IPS-20b (cell line): ENCODE results near the gene CIRBP.
A peak's percentile ranks its signal among the peaks of the same experiment; 100 is the strongest.

Source experiments
- H3K27ac ChIP-seq: one replicate; pipeline ENCODE4 v1.5.1; 2013; ENCODE audit warnings: low read length
- H3K27me3 ChIP-seq: 2 replicates; pipeline ENCODE4 v1.6.1; 2013; ENCODE audit warnings: mild to moderate bottlenecking, low read length, inconsistent platforms; ENCODE audit not compliant: insufficient read depth
- H3K36me3 ChIP-seq: 2 replicates; pipeline ENCODE4 v1.6.1; 2013; ENCODE audit warnings: low read depth, mild to moderate bottlenecking, inconsistent platforms, low read length, moderate library complexity; ENCODE audit not compliant: insufficient read depth
- H3K4me1 ChIP-seq: 2 replicates; pipeline ENCODE4 v1.6.1; 2013; ENCODE audit warnings: mild to moderate bottlenecking, control low read depth, inconsistent platforms, low read length, moderate library complexity; ENCODE audit not compliant: insufficient read depth
- H3K4me3 ChIP-seq: 2 replicates; pipeline ENCODE4 v1.5.1; 2013; ENCODE audit warnings: mild to moderate bottlenecking, low read length, inconsistent platforms
- H3K9ac ChIP-seq: 2 replicates; pipeline ENCODE4 v1.6.1; 2013; ENCODE audit warnings: low read depth, mild to moderate bottlenecking, inconsistent platforms, low read length, moderate library complexity
- H3K9me3 ChIP-seq: 2 replicates; pipeline ENCODE4 v1.6.1; 2013; ENCODE audit warnings: mild to moderate bottlenecking, low read depth, low read length, inconsistent platforms; ENCODE audit not compliant: insufficient read depth

Gene CIRBP

GRCh38 chr19:1261798-1262622 lies 7.1 kb upstream of the CIRBP start:
- peak overlapping the region; percentile 91 for H3K4me3 ChIP-seq
- no peaks in the 10 kb centered on the region for H3K9me3 ChIP-seq
- H3K36me3 ChIP-seq, result peaks cover 14% of the 10 kb centered on the region
- peaks cover under 1% of the 10 kb centered on the region; the same call in 1 of the 2 replicates for H3K27me3 ChIP-seq
- H3K4me1 ChIP-seq, result peaks cover 37% of the 10 kb centered on the region
- H3K27ac ChIP-seq, result peak overlapping the region; percentile 67
- H3K9ac ChIP-seq, result peak overlapping the region; percentile 88

- no peaks in the 10 kb centered on the region for H3K9me3 ChIP-seq
- H3K27ac ChIP-seq, result peak overlapping the region; percentile 65
- peak overlapping the region; percentile 91; the same call in 1 of the 2 replicates for H3K4me3 ChIP-seq
- H3K36me3 ChIP-seq, result peaks cover 7% of the 10 kb centered on the region; the same call in 1 of the 2 replicates
- H3K4me1 ChIP-seq, result peaks cover 37% of the 10 kb centered on the region
- peak overlapping the region; percentile 88; the same call in 1 of the 2 replicates for H3K9ac ChIP-seq
- peaks cover 7% of the 10 kb centered on the region for H3K27me3 ChIP-seq
Observed at GRCh38 chr19:1262623-1263123, 6.5 kb upstream of the CIRBP start.

GRCh38 chr19:1263188-1263587 lies 5.9 kb upstream of the CIRBP start:
- Histone ChIP-seq H3K27ac (no peak overlapping the region), H3K4me3 (peak overlapping the region; percentile 91; the same call in 1 of the 2 replicates), H3K9me3 (no peaks in the 10 kb centered on the region), H3K36me3 (peaks cover 2% of the 10 kb centered on the region; the same call in 1 of the 2 replicates), H3K4me1 (peaks cover 37% of the 10 kb centered on the region), H3K27me3 (peaks cover 12% of the 10 kb centered on the region), H3K9ac (peak overlapping the region; percentile 88; the same call in 1 of the 2 replicates)

- Histone ChIP-seq H3K4me1 (peaks cover 32% of the 10 kb centered on the region), H3K9ac (no peak overlapping the region; the same call in 1 of the 2 replicates), H3K36me3 (no peaks in the 10 kb centered on the region; the same call in 1 of the 2 replicates), H3K9me3 (no peaks in the 10 kb centered on the region), H3K27me3 (peaks cover 17% of the 10 kb centered on the region), H3K4me3 (peak overlapping the region; percentile 40; the same call in 1 of the 2 replicates), H3K27ac (no peak overlapping the region)
Observed at GRCh38 chr19:1264801-1265614, 4.1 kb upstream of the CIRBP start.

- Histone ChIP-seq H3K27ac (no peak overlapping the region), H3K9ac (peak overlapping the region; percentile 51; the same call in 1 of the 2 replicates), H3K4me1 (peaks cover 32% of the 10 kb centered on the region)
Observed at GRCh38 chr19:1265615-1266128, 3.5 kb upstream of the CIRBP start.

GRCh38 chr19:1266129-1266915 lies 2.8 kb upstream of the CIRBP start:
- peak overlapping the region; percentile 75; the same call in 1 of the 2 replicates for H3K4me3 ChIP-seq
- peak overlapping the region; percentile 51; the same call in 1 of the 2 replicates for H3K9ac ChIP-seq
- H3K4me1 ChIP-seq, result peaks cover 32% of the 10 kb centered on the region
- peaks cover 13% of the 10 kb centered on the region for H3K36me3 ChIP-seq
- H3K9me3 ChIP-seq, result no peaks in the 10 kb centered on the region
- H3K27ac ChIP-seq, result no peak overlapping the region
- H3K27me3 ChIP-seq, result peaks cover 17% of the 10 kb centered on the region

More at GRCh38 chr19:1265615-1266128, 3.5 kb upstream of the CIRBP start:
- peaks cover 6% of the 10 kb centered on the region; the same call in 1 of the 2 replicates for H3K36me3 ChIP-seq
- peak overlapping the region; percentile 75; the same call in 1 of the 2 replicates for H3K4me3 ChIP-seq
- H3K27me3 ChIP-seq, result peaks cover 17% of the 10 kb centered on the region
- H3K9me3 ChIP-seq, result no peaks in the 10 kb centered on the region

GRCh38 chr19:1266916-1267476 lies 2.1 kb upstream of the CIRBP start:
- H3K4me3 ChIP-seq, result peak overlapping the region; percentile 75
- H3K36me3 ChIP-seq, result peaks cover 19% of the 10 kb centered on the region
- H3K4me1 ChIP-seq, result peaks cover 26% of the 10 kb centered on the region
- H3K9me3 ChIP-seq, result no peaks in the 10 kb centered on the region
- H3K27me3 ChIP-seq, result peaks cover 17% of the 10 kb centered on the region
- H3K27ac ChIP-seq, result no peak overlapping the region
- H3K9ac ChIP-seq, result peak overlapping the region; percentile 32; the same call in 1 of the 2 replicates

GRCh38 chr19:1267477-1268225 lies 1.5 kb upstream of the CIRBP start:
- H3K27ac ChIP-seq, result no peak overlapping the region
- H3K4me3 ChIP-seq, result peak overlapping the region; percentile 75
- H3K4me1 ChIP-seq, result peaks cover 19% of the 10 kb centered on the region
- H3K9ac ChIP-seq, result 0 out of 2 replicates have a peak overlapping the region, but pooled peaks have one; percentile 32
- H3K9me3 ChIP-seq, result no peaks in the 10 kb centered on the region
- H3K27me3 ChIP-seq, result peaks cover 17% of the 10 kb centered on the region
- peaks cover 26% of the 10 kb centered on the region for H3K36me3 ChIP-seq

GRCh38 chr19:1268226-1269064 lies 687 bp upstream of the CIRBP start:
- Histone ChIP-seq H3K36me3 (peaks cover 34% of the 10 kb centered on the region), H3K27ac (no peak overlapping the region), H3K9me3 (no peaks in the 10 kb centered on the region), H3K4me3 (peak overlapping the region; percentile 44), H3K4me1 (peaks cover 13% of the 10 kb centered on the region), H3K27me3 (peaks cover 17% of the 10 kb centered on the region), H3K9ac (no peak overlapping the region; the same call in 1 of the 2 replicates)
